Measurements from ENCODE around the gene KAZN. TPM values are rescaled to one million over a fixed set of nuclear protein-coding genes. Genes with fewer than 3 reads are reported as not detected.

KAZN gene
- total and polyA plus RNA-seq, 2 of the 8 experiments (the other 6 are each of a cell fraction or from before 2014, with no cell fraction given), result 3.7 to 11.8 TPM

DNA sequence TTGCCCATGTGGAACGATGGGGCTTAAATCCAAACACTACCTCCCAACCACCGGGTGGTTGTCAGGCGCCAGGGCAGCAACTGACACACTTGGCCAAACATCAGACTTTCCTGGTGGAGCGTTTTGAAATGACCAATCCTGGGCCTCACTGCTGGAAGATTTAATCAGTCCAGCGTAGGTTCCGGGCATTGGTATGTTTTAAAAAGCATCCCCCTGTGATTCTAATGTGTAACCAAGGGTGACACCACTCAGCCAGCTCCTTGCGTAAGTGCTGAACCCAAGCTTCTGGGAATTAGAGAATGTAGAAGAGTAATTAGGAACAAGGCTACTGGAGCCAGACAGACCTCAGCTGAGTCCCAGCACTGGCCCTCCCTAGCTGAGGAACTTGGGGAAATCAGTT is 44.8 kb upstream of the KAZN start (continued):
- TF ChIP-seq, protein P1, sequence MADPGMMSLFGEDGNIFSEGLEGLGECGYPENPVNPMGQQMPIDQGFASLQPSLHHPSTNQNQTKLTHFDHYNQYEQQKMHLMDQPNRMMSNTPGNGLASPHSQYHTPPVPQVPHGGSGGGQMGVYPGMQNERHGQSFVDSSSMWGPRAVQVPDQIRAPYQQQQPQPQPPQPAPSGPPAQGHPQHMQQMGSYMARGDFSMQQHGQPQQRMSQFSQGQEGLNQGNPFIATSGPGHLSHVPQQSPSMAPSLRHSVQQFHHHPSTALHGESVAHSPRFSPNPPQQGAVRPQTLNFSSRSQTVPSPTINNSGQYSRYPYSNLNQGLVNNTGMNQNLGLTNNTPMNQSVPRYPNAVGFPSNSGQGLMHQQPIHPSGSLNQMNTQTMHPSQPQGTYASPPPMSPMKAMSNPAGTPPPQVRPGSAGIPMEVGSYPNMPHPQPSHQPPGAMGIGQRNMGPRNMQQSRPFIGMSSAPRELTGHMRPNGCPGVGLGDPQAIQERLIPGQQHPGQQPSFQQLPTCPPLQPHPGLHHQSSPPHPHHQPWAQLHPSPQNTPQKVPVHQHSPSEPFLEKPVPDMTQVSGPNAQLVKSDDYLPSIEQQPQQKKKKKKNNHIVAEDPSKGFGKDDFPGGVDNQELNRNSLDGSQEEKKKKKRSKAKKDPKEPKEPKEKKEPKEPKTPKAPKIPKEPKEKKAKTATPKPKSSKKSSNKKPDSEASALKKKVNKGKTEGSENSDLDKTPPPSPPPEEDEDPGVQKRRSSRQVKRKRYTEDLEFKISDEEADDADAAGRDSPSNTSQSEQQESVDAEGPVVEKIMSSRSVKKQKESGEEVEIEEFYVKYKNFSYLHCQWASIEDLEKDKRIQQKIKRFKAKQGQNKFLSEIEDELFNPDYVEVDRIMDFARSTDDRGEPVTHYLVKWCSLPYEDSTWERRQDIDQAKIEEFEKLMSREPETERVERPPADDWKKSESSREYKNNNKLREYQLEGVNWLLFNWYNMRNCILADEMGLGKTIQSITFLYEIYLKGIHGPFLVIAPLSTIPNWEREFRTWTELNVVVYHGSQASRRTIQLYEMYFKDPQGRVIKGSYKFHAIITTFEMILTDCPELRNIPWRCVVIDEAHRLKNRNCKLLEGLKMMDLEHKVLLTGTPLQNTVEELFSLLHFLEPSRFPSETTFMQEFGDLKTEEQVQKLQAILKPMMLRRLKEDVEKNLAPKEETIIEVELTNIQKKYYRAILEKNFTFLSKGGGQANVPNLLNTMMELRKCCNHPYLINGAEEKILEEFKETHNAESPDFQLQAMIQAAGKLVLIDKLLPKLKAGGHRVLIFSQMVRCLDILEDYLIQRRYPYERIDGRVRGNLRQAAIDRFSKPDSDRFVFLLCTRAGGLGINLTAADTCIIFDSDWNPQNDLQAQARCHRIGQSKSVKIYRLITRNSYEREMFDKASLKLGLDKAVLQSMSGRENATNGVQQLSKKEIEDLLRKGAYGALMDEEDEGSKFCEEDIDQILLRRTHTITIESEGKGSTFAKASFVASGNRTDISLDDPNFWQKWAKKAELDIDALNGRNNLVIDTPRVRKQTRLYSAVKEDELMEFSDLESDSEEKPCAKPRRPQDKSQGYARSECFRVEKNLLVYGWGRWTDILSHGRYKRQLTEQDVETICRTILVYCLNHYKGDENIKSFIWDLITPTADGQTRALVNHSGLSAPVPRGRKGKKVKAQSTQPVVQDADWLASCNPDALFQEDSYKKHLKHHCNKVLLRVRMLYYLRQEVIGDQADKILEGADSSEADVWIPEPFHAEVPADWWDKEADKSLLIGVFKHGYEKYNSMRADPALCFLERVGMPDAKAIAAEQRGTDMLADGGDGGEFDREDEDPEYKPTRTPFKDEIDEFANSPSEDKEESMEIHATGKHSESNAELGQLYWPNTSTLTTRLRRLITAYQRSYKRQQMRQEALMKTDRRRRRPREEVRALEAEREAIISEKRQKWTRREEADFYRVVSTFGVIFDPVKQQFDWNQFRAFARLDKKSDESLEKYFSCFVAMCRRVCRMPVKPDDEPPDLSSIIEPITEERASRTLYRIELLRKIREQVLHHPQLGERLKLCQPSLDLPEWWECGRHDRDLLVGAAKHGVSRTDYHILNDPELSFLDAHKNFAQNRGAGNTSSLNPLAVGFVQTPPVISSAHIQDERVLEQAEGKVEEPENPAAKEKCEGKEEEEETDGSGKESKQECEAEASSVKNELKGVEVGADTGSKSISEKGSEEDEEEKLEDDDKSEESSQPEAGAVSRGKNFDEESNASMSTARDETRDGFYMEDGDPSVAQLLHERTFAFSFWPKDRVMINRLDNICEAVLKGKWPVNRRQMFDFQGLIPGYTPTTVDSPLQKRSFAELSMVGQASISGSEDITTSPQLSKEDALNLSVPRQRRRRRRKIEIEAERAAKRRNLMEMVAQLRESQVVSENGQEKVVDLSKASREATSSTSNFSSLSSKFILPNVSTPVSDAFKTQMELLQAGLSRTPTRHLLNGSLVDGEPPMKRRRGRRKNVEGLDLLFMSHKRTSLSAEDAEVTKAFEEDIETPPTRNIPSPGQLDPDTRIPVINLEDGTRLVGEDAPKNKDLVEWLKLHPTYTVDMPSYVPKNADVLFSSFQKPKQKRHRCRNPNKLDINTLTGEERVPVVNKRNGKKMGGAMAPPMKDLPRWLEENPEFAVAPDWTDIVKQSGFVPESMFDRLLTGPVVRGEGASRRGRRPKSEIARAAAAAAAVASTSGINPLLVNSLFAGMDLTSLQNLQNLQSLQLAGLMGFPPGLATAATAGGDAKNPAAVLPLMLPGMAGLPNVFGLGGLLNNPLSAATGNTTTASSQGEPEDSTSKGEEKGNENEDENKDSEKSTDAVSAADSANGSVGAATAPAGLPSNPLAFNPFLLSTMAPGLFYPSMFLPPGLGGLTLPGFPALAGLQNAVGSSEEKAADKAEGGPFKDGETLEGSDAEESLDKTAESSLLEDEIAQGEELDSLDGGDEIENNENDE (IDR thresholded peaks at IDR 0.05; ENCODE audit: insufficient replicate concordance, low read length), result no peak
- TF ChIP-seq POU5F1 (IDR thresholded peaks at IDR 0.05; ENCODE audit: low read depth, low read length) (no peak), FOSL1 (IDR thresholded peaks at IDR 0.05; ENCODE audit: insufficient read depth, low read depth, low read length) (no peak), RAD21 (IDR thresholded peaks at IDR 0.05 in 1 of 2, conservative IDR thresholded peaks at IDR 0.05 in 1 of 2; ENCODE audit: low read depth in 2 of 2, low read length in 2 of 2) (no peak), GABPA (IDR thresholded peaks at IDR 0.05; ENCODE audit: borderline replicate concordance, insufficient read depth, low read length) (no peak), SIRT6 (IDR thresholded peaks at IDR 0.05; ENCODE audit: low read length) (no peak), CTBP2 (IDR thresholded peaks at IDR 0.05; ENCODE audit: borderline replicate concordance, insufficient read depth, insufficient read length, low read length) (no peak)
- TF ChIP-seq, protein P2, sequence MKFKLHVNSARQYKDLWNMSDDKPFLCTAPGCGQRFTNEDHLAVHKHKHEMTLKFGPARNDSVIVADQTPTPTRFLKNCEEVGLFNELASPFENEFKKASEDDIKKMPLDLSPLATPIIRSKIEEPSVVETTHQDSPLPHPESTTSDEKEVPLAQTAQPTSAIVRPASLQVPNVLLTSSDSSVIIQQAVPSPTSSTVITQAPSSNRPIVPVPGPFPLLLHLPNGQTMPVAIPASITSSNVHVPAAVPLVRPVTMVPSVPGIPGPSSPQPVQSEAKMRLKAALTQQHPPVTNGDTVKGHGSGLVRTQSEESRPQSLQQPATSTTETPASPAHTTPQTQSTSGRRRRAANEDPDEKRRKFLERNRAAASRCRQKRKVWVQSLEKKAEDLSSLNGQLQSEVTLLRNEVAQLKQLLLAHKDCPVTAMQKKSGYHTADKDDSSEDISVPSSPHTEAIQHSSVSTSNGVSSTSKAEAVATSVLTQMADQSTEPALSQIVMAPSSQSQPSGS (IDR thresholded peaks at IDR 0.05; ENCODE audit: low read length), result no peak
